GM12892 (cell line): ENCODE results near the gene LGALS8.

Experiments
- POLR2A ChIP-seq: IDR thresholded peaks from 2 replicates; pipeline ENCODE4 v1.6.1; 2011; ENCODE audit warnings: low read depth, low read length, control low read depth
- POLR2AphosphoS5 ChIP-seq: IDR thresholded peaks from 2 replicates; pipeline ENCODE4 v1.6.1; 2011; ENCODE audit warnings: low read depth, low read length, control low read depth

DNA sequence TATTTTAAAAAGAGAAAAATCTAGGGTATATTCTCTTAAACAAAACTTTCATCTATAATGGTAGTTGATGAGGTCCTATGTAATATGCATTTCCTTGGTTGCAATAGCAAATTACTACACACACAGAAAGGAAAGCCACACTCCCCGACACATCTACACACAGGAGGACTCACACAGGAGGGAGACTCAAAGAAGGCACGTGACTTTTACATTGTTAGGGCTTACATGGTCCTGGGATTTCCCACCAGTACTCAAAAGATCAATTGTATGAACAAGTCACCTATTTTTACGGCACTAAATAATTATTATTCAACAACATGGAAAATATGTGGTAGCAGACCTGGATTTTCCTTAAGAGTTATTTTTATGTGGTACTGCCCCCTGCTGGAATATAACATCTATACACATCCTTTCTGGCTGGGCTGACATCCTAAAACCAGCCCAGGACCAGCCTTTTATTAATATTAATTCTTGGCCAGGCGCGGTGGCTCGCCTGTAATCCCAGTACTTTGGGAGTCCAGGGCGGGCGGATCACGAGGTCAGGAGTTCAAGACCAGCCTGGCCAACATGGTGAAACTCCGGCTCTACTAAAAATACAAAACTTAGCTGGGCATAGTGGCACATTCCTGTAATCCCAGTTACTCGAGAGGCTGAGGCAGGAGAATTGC, 33.9 kb upstream of the LGALS8 start:
- no peak for TF ChIP-seq POLR2A
- no peak for TF ChIP-seq POLR2AphosphoS5
